Measurements from ENCODE around the gene KDM4C. TPM values are rescaled to one million over a fixed set of nuclear protein-coding genes. Genes with fewer than 3 reads are reported as not detected.
A peak's percentile ranks its signal among the peaks of the same experiment; 100 is the strongest.
"Not testable (repeated sequence)": the region's sequence is repeated elsewhere in the genome, so short reads cannot be mapped to it uniquely, and the experiment has no call there.

The KDM4C gene
- total RNA-seq, 2 donors from 2014 or later: 11.0 to 11.9 TPM

DNA sequence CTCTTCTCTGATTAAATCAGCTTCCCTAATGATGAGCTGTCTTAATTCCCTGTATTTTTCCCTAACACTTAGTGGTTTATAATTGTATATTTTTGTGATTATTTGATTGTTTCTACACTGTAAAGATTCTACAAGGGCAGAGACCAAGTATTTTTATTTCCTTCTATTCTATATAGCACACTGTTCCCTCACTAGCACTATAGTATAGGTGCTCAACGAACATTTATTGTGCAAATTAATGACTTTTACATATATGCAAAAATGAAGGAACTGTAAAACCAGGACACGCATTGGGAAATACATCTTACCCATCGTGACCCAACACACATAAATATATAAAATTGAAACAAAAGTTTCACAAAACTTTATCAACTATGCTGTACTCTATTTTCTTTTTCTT lies 7.6 kb downstream of the KDM4C start:
- Histone ChIP-seq H3K4me3 (no peak overlapping the region), H3K9me3 (no peaks in the 10 kb centered on the region), H3K36me3 (no peaks in the 10 kb centered on the region), H3K4me1 (peaks cover 0 to 18% of the 10 kb centered on the region in 2 donors), H3K27me3 (no peaks in the 10 kb centered on the region), H3K27ac (no peak overlapping the region)
- TF ChIP-seq, protein P1, sequence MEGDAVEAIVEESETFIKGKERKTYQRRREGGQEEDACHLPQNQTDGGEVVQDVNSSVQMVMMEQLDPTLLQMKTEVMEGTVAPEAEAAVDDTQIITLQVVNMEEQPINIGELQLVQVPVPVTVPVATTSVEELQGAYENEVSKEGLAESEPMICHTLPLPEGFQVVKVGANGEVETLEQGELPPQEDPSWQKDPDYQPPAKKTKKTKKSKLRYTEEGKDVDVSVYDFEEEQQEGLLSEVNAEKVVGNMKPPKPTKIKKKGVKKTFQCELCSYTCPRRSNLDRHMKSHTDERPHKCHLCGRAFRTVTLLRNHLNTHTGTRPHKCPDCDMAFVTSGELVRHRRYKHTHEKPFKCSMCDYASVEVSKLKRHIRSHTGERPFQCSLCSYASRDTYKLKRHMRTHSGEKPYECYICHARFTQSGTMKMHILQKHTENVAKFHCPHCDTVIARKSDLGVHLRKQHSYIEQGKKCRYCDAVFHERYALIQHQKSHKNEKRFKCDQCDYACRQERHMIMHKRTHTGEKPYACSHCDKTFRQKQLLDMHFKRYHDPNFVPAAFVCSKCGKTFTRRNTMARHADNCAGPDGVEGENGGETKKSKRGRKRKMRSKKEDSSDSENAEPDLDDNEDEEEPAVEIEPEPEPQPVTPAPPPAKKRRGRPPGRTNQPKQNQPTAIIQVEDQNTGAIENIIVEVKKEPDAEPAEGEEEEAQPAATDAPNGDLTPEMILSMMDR (IDR thresholded peaks at IDR 0.05): no peak
- DNase-seq (ENCODE audit: low spot score): no peak

DNA sequence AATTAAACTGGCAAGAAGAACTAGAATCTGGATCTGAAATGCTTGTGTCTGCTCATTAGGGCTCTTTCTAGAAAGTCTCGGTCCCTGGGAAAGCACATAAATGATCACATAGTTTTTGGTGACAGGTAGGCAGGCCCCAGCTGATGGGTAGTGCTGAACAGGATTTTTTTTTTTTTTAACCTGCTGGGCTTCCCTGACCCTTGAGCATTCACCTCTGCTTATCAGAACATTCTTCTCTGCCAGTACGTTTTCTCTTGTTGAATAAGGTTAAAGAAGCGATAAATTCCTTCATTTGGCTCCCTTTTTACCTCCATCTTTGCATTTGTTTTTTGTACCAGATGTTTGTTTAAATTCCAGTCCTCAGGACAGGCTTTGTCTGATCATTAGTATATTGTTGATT lies 8.8 kb downstream of the KDM4C start:
- TF ChIP-seq, protein P1 (IDR thresholded peaks at IDR 0.05): no peak
- Histone ChIP-seq H3K36me3 (no peaks in the 10 kb centered on the region), H3K4me1 (peaks cover 0 to 14% of the 10 kb centered on the region in 2 donors)

DNA sequence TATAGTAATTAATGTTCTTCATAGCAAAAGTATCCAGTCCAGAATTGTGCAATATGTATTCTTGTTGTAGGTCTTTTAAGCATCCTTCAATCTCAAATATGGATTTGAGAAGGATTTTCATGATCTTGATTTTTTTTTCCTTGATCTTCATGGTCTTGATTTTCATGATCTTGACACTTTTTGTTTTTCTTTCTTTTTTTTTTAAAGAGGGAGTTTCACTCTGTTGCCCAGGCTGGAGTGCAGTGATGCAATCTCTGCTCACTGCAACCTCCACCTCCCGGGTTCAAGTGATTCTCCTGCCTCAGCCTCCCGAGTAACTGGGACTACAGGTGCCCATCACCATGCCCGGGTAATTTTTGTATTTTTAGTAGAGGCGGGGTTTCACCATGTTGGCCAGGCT lies 10.8 kb downstream of the KDM4C start:
- peak; percentile 13 for DNase-seq (ENCODE audit: low spot score)
- H3K9me3 ChIP-seq, H3K27me3 ChIP-seq, H3K36me3 ChIP-seq, H3K4me3 ChIP-seq, H3K27ac ChIP-seq: not testable (repeated sequence)
- H3K4me1 ChIP-seq: peaks cover 0 to 11% of the 10 kb centered on the region in 2 donors

More for the DNA sequence above, 8.8 kb downstream of the KDM4C start:
- no peaks in the 10 kb centered on the region for H3K9me3 ChIP-seq
- DNase-seq (ENCODE audit: low spot score): no peak
- H3K27me3 ChIP-seq: no peaks in the 10 kb centered on the region
- no peak overlapping the region for H3K27ac ChIP-seq
- H3K4me3 ChIP-seq: no peak overlapping the region

DNA sequence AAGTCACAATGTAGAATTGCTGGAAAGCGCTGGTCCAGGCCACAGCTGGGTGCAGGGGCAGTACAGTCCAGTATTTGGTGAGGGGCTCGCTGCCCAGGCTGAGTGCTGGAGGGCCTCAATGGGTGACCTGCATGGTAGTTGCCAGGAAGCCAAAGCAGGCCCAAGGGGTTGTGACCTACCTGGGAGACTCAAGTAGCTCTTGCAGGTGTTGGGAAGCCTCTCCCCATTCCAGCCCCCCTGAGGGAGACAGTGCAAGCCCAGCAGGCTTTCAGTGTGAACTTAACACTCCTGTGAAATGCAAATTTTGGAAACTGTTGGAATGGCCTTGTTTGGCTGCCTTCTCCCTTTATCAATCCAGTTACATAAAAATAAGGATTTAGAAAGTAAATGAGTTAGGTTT lies 13.9 kb downstream of the KDM4C start:
- Histone ChIP-seq H3K9me3 (no peaks in the 10 kb centered on the region), H3K4me3 (no peak overlapping the region), H3K4me1 (no peaks in the 10 kb centered on the region), H3K27me3 (no peaks in the 10 kb centered on the region), H3K27ac (no peak overlapping the region), H3K36me3 (no peaks in the 10 kb centered on the region)
- TF ChIP-seq, protein P1 (IDR thresholded peaks at IDR 0.05): no peak
- no peak for DNase-seq (ENCODE audit: low spot score)

DNA sequence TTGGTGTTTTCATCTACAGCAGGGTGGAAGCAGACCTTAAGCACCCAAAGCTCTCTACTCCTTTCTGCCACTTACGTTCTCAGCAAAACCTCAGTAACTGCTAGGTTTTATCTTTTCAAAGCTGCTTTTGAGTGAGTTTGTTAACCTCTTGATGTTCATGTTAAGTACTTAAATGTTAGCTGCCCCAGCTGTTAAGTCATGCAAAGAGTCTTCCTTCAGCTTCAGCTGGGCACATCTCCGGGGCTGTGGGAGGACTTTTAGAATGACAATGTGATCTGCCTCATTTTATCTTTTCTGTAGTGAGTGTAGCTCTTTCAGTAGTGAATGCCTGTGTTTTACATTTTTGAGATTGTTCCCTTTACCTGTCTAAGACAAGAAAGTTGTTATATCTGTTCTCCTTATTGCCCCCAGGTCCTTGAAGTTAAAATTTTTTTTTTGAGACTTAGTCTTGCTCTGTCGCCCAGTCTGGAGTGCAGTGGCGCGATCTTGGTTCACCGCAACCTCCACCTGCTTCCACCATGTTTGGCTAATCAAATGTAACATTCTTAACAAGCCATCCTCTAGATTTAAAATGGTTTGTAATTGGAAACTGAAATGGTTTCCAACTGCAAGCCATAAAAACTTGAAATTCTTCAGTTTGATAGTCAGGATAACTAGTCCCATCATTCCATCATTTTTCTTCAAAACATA lies 19.6 kb downstream of the KDM4C start:
- no peaks in the 10 kb centered on the region for H3K9me3 ChIP-seq
- TF ChIP-seq, protein P1 (IDR thresholded peaks at IDR 0.05): no peak
- peaks cover 0 to 27% of the 10 kb centered on the region in 2 donors for H3K4me1 ChIP-seq
- no peak overlapping the region for H3K27ac ChIP-seq
- H3K36me3 ChIP-seq: no peaks in the 10 kb centered on the region
- no peaks in the 10 kb centered on the region for H3K27me3 ChIP-seq
- no peak for DNase-seq (ENCODE audit: low spot score)
- no peak overlapping the region for H3K4me3 ChIP-seq

DNA sequence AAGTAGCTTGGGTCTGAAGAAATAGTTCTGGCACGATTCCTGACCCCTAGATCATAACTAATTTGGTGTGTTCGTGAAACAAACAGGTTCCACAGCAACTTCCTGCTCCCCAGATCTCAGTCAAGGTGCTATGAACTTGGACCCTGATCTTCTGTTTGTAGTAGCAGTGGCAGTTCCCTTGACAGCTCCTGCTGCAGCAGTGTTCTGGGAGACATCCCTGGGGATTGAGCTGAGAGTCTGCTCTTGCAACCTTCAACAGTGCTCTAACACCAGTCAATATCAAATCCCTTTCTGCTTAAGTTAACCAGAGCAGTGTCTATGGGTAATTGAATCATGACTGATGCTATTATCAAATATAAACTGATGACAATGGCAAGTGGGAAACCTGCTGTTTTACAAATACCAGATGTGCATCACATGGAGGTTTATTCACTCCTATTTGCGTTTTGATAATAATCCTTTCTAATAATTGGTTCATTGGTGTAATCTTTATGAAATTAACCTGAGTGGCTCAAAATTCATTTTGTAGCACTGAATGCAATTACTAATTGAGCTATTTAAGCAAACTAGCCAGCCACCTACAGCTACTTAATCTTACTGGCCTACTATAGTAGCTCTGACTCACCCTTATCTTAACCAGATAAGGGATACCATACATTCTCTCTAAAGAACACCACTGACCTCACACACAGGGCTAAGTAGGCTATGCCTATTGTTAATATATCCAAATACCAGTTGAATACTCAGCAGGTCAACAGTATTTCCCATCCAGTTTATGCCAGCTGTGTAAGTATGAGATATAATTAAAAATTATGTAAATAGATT lies 21.9 kb downstream of the KDM4C start:
- TF ChIP-seq, protein P1 (IDR thresholded peaks at IDR 0.05): no peak
- Histone ChIP-seq H3K27ac (no peak overlapping the region), H3K27me3 (no peaks in the 10 kb centered on the region), H3K9me3 (no peaks in the 10 kb centered on the region), H3K36me3 (no peaks in the 10 kb centered on the region), H3K4me3 (no peak overlapping the region), H3K4me1 (peaks cover 0 to 37% of the 10 kb centered on the region in 2 donors)
- DNase-seq (ENCODE audit: low spot score): no peak
